CD14-positive monocyte (primary cell): ENCODE results near the gene APOBEC4. TPM values are rescaled to one million over a fixed set of nuclear protein-coding genes. Genes with fewer than 3 reads are reported as not detected.

Experiments
- DNase-seq, 3 donors: peaks; one replicate each; pipeline ENCODE4 v3.0.0-alpha.2; 2011 to 2022
- H2AFZ ChIP-seq: 2 replicates; pipeline ENCODE4 v1.6.0; 2012; ENCODE audit warnings: mild to moderate bottlenecking, low read depth, low read length, inconsistent platforms; ENCODE audit not compliant: insufficient read depth, poor library complexity, severe bottlenecking
- H3K27ac ChIP-seq, 2 donors: 1 replicate in 1 of 2; 2 replicates in 1 of 2; pipeline ENCODE4 v1.5.1; 2012 to 2013; ENCODE audit warnings: low read length in 2 of 2, control low read depth in 1 of 2, inconsistent platforms in 1 of 2, low read depth in 1 of 2, mild to moderate bottlenecking in 1 of 2
- H3K27me3 ChIP-seq, 2 donors: one replicate each; pipeline versions ENCODE4 v1.6.0 to v1.6.1; 2011 to 2013; ENCODE audit warnings: low read length in 2 of 2; ENCODE audit not compliant: control insufficient read depth in 2 of 2, insufficient read depth in 2 of 2
- H3K36me3 ChIP-seq, 2 donors: replicated peaks in 1 of 2; 1 replicate in 1 of 2; 2 replicates in 1 of 2; pipeline versions ENCODE4 v1.5.1 to v1.6.1; 2012 to 2013; ENCODE audit warnings: low read length in 2 of 2, control low read depth in 1 of 2, inconsistent platforms in 1 of 2, mild to moderate bottlenecking in 1 of 2; ENCODE audit not compliant: insufficient read depth in 2 of 2, control insufficient read depth in 1 of 2
- H3K4me1 ChIP-seq, 2 donors: 1 replicate in 1 of 2; 2 replicates in 1 of 2; pipeline versions ENCODE4 v1.5.1 to v1.6.1; 2012 to 2013; ENCODE audit warnings: low read length in 2 of 2, control low read depth in 1 of 2, inconsistent platforms in 1 of 2, mild to moderate bottlenecking in 1 of 2, moderate library complexity in 1 of 2; ENCODE audit not compliant: insufficient read depth in 2 of 2, control insufficient read depth in 1 of 2
- H3K4me2 ChIP-seq: replicated peaks from 2 replicates; pipeline ENCODE3; 2012; ENCODE audit warnings: low read length, moderate library complexity, mild to moderate bottlenecking; ENCODE audit not compliant: poor library complexity, severe bottlenecking; ENCODE audit errors: extremely low read depth
- H3K4me3 ChIP-seq, 3 experiments: fragments of 200-600 bp in 1 of 3; sonication (generic) in 1 of 3; replicated peaks in 1 of 3; 1 replicate in 2 of 3; 2 replicates in 1 of 3; pipeline ENCODE4 v1.5.1; 2011 to 2013; ENCODE audit warnings: low read length in 3 of 3, mild to moderate bottlenecking in 3 of 3, control low read depth in 2 of 3, low read depth in 2 of 3, inconsistent platforms in 1 of 3, moderate library complexity in 1 of 3
- H3K79me2 ChIP-seq: 2 replicates; pipeline ENCODE4 v1.6.0; 2012; ENCODE audit warnings: mild to moderate bottlenecking, control low read depth, inconsistent platforms, low read length, moderate library complexity; ENCODE audit not compliant: insufficient read depth
- H3K9ac ChIP-seq: 2 replicates; pipeline ENCODE4 v1.6.0; 2017; ENCODE audit warnings: low read length, mild to moderate bottlenecking; ENCODE audit not compliant: insufficient read depth, poor library complexity, severe bottlenecking
- H3K9me3 ChIP-seq, 2 donors: replicated peaks in 1 of 2; 1 replicate in 1 of 2; 2 replicates in 1 of 2; pipeline versions ENCODE4 v1.5.1 to v1.6.1; 2012 to 2013; ENCODE audit warnings: low read length in 2 of 2, control low read depth in 1 of 2; ENCODE audit not compliant: control insufficient read depth in 1 of 2, insufficient read depth in 1 of 2
- H4K20me1 ChIP-seq: 2 replicates; pipeline ENCODE4 v1.6.0; 2012; ENCODE audit warnings: mild to moderate bottlenecking, low read length, control low read depth, moderate library complexity; ENCODE audit not compliant: insufficient read depth
- H3K27ac Mint-ChIP-seq, 7 donors: one replicate each; pipeline ENCODE4 v1.8.0; 2020; ENCODE audit warnings: mild to moderate bottlenecking in 7 of 7, mixed read lengths in 7 of 7, moderate library complexity in 6 of 7, inconsistent platforms in 2 of 7
- H3K27me3 Mint-ChIP-seq, 3 donors: one replicate each; pipeline ENCODE4 v1.8.0; 2021 to 2022; ENCODE audit warnings: low read depth in 3 of 3, mild to moderate bottlenecking in 3 of 3, mixed read lengths in 3 of 3, moderate library complexity in 3 of 3, inconsistent platforms in 1 of 3
- H3K36me3 Mint-ChIP-seq, 2 donors: one replicate each; pipeline ENCODE4 v1.8.0; 2020; ENCODE audit warnings: mixed read lengths in 2 of 2, inconsistent platforms in 1 of 2, mild to moderate bottlenecking in 1 of 2
- H3K4me1 Mint-ChIP-seq: one replicate; pipeline ENCODE4 v1.8.0; 2020; ENCODE audit warnings: mild to moderate bottlenecking, mixed read lengths
- H3K4me3 Mint-ChIP-seq, 2 donors: one replicate each; pipeline ENCODE4 v1.8.0; 2020; ENCODE audit warnings: mild to moderate bottlenecking in 2 of 2, mixed read lengths in 2 of 2, moderate library complexity in 1 of 2
- H3K9me3 Mint-ChIP-seq, 7 donors: one replicate each; pipeline ENCODE4 v1.8.0; 2020 to 2022; ENCODE audit warnings: mixed read lengths in 7 of 7, mild to moderate bottlenecking in 6 of 7, moderate library complexity in 6 of 7, inconsistent platforms in 2 of 7
- CTCF ChIP-seq: fragments of 200-600 bp; IDR thresholded peaks from one replicate; pipeline ENCODE4 v1.8.0; 2022; ENCODE audit warnings: antibody characterized with exemption, mild to moderate bottlenecking
- WGBS: methylation state at CpG from one replicate; pipeline ENCODE4 v1.1.5; 2013; ENCODE audit warnings: missing lambda C conversion rate; ENCODE audit not compliant: insufficient coverage; 5-methylcytosine and 5-hydroxymethylcytosine counted together
- intact Hi-C, 2 donors: fragments of 100-400 bp; cut with micrococcal nuclease; formaldehyde crosslinking; loops; one replicate each; pipeline versions ENCODE4 v1.15.0 to v1.15.1; 2023
- polyA plus RNA-seq, 3 donors: library from polyadenylated mRNA; depleted of rRNA in 1 of 3; unstranded in 2 of 3; stranded (reverse) in 1 of 3; fragments of 300-500 nt in 2 of 3; fragments of >200 nt in 1 of 3; fragmentation: Illumina TruSeq in 2 of 3; gene quantifications; 1 replicate in 2 of 3; 2 replicates in 1 of 3; pipeline ENCODE4 v1.2.3, GENCODE V29; 2012 to 2021

The APOBEC4 gene
- polyA plus RNA-seq, 3 donors, result not detected

GRCh38 chr1:183694755-183695154, 41.6 kb upstream of the APOBEC4 start:
- intact Hi-C loops, result no loop called here
- Histone ChIP-seq H2AFZ (no peak overlapping the region), H4K20me1 (no peaks in the 10 kb centered on the region), H3K27me3 (no peaks in the 10 kb centered on the region), H3K4me2 (no peak overlapping the region), H3K27ac (no peak overlapping the region), H3K79me2 (no peaks in the 10 kb centered on the region), H3K9ac (no peak overlapping the region), H3K4me1 (no peaks in the 10 kb centered on the region), H3K36me3 (no peaks in the 10 kb centered on the region), H3K9me3 (no peaks in the 10 kb centered on the region), H3K4me3 (no peak overlapping the region)
- no peak overlapping the region for H3K27ac Mint-ChIP-seq
- no peaks in the 10 kb centered on the region for H3K9me3 Mint-ChIP-seq
- H3K36me3 Mint-ChIP-seq, result no peaks in the 10 kb centered on the region
- TF ChIP-seq CTCF, result no peak
- H3K4me3 Mint-ChIP-seq, result no peak overlapping the region
- H3K4me1 Mint-ChIP-seq, result peaks cover 6% of the 10 kb centered on the region
- no peak for DNase-seq
- H3K27me3 Mint-ChIP-seq, result no peaks in the 10 kb centered on the region

- no CpG with 5 or more reads among the region's 1 CpG for WGBS
- Histone ChIP-seq H3K27ac (no peak overlapping the region), H3K4me3 (no peak overlapping the region), H4K20me1 (no peaks in the 10 kb centered on the region), H3K79me2 (no peaks in the 10 kb centered on the region), H3K9me3 (no peaks in the 10 kb centered on the region), H3K9ac (no peak overlapping the region), H3K36me3 (no peaks in the 10 kb centered on the region), H2AFZ (peak overlapping the region; percentile 1), H3K4me1 (no peaks in the 10 kb centered on the region), H3K27me3 (no peaks in the 10 kb centered on the region), H3K4me2 (no peak overlapping the region)
- DNase-seq, result no peak
- Mint-ChIP-seq H3K4me3 (no peak overlapping the region), H3K27ac (no peak overlapping the region), H3K9me3 (no peaks in the 10 kb centered on the region), H3K4me1 (peaks cover 6% of the 10 kb centered on the region), H3K36me3 (no peaks in the 10 kb centered on the region), H3K27me3 (no peaks in the 10 kb centered on the region)
- intact Hi-C loops, result no loop called here
- TF ChIP-seq CTCF, result no peak
Measured at GRCh38 chr1:183694066-183694465, 41.0 kb upstream of the APOBEC4 start.
